ENCODE measurements around the gene PCCA.

GRCh38 chr13:100526318-100527000 lies 437.6 kb downstream of the PCCA start:
- TF ChIP-seq CTCF (IDR thresholded peaks at IDR 0.05): no peak
- no peak for TF ChIP-seq POLR2A (IDR thresholded peaks at IDR 0.05)
- TF ChIP-seq EP300 (IDR thresholded peaks at IDR 0.05): no peak

Measured in tibial nerve (tissue), 4 donors.